Activated naive CD4-positive, alpha-beta T cell treated with anti-CD3 and anti-CD28 coated beads, Interleukin-2, amount 10 ng/mL, durations not matched to agents 7 days and 5 days (primary cell): Measurements from ENCODE around the gene BNC1.

Experiments used
- CTCF ChIA-PET: fragments of 350-600 bp; sonication (Branson Sonifier 250); formaldehyde crosslinking; loops from one replicate; lab custom pipeline; 2021; ENCODE audit warnings: antibody characterized with exemption; lab: Charles Lee
- DNase-seq: peaks from one replicate; pipeline ENCODE4 v3.0.0-alpha.2; 2020
- H3K27ac Mint-ChIP-seq: one replicate; pipeline ENCODE4 v1.8.0; 2021; ENCODE audit warnings: mild to moderate bottlenecking, moderate library complexity, mixed read lengths
- H3K27me3 Mint-ChIP-seq: one replicate; pipeline ENCODE4 v1.8.0; 2021; ENCODE audit warnings: mild to moderate bottlenecking, mixed read lengths
- H3K36me3 Mint-ChIP-seq: one replicate; pipeline ENCODE4 v1.8.0; 2021; ENCODE audit warnings: mixed read lengths
- H3K4me1 Mint-ChIP-seq: one replicate; pipeline ENCODE4 v1.8.0; 2021; ENCODE audit warnings: mixed read lengths
- H3K4me3 Mint-ChIP-seq: one replicate; pipeline ENCODE4 v1.8.0; 2021; ENCODE audit warnings: mild to moderate bottlenecking, moderate library complexity, mixed read lengths
- H3K9me3 Mint-ChIP-seq: one replicate; pipeline ENCODE4 v1.8.0; 2021; ENCODE audit warnings: mixed read lengths

Gene BNC1

GRCh38 chr15:83306561-83306960, 22.1 kb upstream of the BNC1 start:
- DNase-seq: no peak
- Mint-ChIP-seq H3K4me3 (no peak overlapping the region), H3K4me1 (no peaks in the 10 kb centered on the region), H3K36me3 (no peaks in the 10 kb centered on the region), H3K27me3 (peaks cover 20% of the 10 kb centered on the region), H3K27ac (no peak overlapping the region), H3K9me3 (no peaks in the 10 kb centered on the region)
- CTCF ChIA-PET: no interaction called here

GRCh38 chr15:83305704-83306291, 21.3 kb upstream of the BNC1 start:
- Mint-ChIP-seq H3K4me1 (no peaks in the 10 kb centered on the region), H3K27ac (no peak overlapping the region), H3K27me3 (peaks cover 20% of the 10 kb centered on the region), H3K4me3 (no peak overlapping the region), H3K9me3 (no peaks in the 10 kb centered on the region), H3K36me3 (no peaks in the 10 kb centered on the region)
- CTCF ChIA-PET: no interaction called here
- no peak for DNase-seq

DNA sequence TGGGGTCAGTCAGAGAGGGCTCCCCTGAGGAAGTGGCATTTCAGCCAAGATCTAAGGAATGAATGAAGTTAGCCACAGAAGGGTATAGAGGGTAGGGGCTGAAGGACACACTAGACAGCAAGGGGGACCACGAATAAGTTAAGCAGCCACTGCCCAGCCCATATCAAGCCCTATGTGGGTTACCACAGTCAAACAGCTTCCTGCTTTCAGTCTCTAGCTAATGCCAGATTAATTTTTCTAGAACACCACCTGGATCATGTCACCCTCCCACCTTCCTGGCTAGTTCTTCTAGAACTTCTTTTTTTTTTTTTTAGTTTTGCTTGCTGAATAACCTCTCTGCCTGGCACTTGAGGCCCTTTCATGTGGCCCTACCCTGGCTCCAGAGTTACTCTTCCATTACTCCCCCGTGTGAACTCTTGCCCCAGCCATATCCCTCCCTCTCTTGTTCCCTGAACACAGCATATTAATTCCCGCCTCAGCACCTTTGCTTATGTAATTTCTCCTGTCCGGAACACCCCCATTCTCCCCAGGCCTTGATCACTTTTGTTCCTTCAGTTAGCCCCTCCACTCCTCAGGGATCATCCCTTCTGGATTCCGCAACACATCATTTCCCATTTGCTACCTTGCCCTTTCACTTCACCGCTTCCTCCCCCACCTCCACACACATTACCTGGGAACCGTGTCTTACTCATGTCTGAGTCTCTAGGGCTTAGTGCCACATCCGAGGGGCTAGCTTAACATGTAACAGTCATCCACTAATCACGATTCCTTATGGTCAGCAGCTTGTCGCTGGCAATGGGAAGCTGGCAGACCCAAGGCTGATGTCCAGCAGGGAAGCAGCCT, 20.6 kb upstream of the BNC1 start:
- H3K27me3 Mint-ChIP-seq: peaks cover 20% of the 10 kb centered on the region
- DNase-seq: no peak
- H3K4me3 Mint-ChIP-seq: no peak overlapping the region
- H3K9me3 Mint-ChIP-seq: no peaks in the 10 kb centered on the region
- no peaks in the 10 kb centered on the region for H3K4me1 Mint-ChIP-seq
- no peak overlapping the region for H3K27ac Mint-ChIP-seq
- H3K36me3 Mint-ChIP-seq: no peaks in the 10 kb centered on the region
- CTCF ChIA-PET: no interaction called here

- H3K36me3 Mint-ChIP-seq: no peaks in the 10 kb centered on the region
- no peak overlapping the region for H3K27ac Mint-ChIP-seq
- peaks cover 21% of the 10 kb centered on the region for H3K27me3 Mint-ChIP-seq
- H3K4me3 Mint-ChIP-seq: no peak overlapping the region
- CTCF ChIA-PET: interaction anchor here (0.7 kb wide), 1 partner anchor 207 kb away, joined by 3 read pairs; no protein-coding TSS in a partner anchor
- H3K4me1 Mint-ChIP-seq: no peaks in the 10 kb centered on the region
- no peak for DNase-seq
- H3K9me3 Mint-ChIP-seq: no peaks in the 10 kb centered on the region
Observed at GRCh38 chr15:83303535-83303934, 19.1 kb upstream of the BNC1 start.

DNA sequence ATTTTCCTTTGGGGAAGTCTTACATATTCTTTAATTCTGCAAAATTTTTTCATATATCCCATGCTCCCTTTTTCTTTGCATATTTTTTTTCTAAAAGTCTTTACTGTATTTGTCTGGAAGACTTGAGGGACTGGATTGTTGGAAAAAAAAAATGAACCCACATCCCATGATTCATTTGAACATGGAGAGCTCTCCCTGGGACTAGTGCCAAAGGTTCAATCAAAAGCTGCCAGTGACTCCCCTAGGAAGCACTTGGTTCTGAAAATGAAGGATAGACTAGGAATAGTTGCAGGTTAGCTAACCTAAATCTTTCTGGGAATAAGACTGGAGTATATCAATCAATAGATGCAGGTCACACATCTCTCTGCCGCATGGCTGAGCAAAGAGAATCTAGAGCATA, 16.4 kb upstream of the BNC1 start:
- Mint-ChIP-seq H3K27me3 (peaks cover 23% of the 10 kb centered on the region), H3K4me1 (no peaks in the 10 kb centered on the region), H3K9me3 (no peaks in the 10 kb centered on the region), H3K4me3 (no peak overlapping the region), H3K36me3 (no peaks in the 10 kb centered on the region), H3K27ac (no peak overlapping the region)
- DNase-seq: no peak
- CTCF ChIA-PET: no interaction called here

DNA sequence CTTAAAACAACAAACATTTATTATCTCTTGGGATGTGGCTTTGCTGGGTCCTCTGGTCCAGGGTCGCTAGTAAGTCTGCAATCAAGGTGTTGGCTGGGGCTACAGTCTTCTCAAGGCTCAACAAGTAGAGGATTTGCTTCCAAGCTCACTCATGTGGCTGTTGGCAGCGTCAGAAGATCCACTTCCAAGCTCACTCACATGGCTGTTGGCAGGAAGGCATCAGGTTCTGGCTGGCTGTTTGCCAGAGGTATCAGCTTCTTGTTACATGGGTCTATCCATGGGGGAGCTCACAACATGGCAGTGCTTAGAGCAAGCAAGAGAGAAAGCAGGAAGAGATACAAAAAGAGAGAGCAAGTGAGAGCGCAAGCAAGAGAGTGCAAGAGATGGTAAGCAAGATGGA, 15.0 kb upstream of the BNC1 start:
- H3K4me1 Mint-ChIP-seq: no peaks in the 10 kb centered on the region
- H3K27me3 Mint-ChIP-seq: peaks cover 14% of the 10 kb centered on the region
- no peaks in the 10 kb centered on the region for H3K9me3 Mint-ChIP-seq
- DNase-seq: no peak
- CTCF ChIA-PET: no interaction called here
- no peak overlapping the region for H3K4me3 Mint-ChIP-seq
- no peaks in the 10 kb centered on the region for H3K36me3 Mint-ChIP-seq
- H3K27ac Mint-ChIP-seq: no peak overlapping the region

GRCh38 chr15:83295417-83295816, 11.0 kb upstream of the BNC1 start:
- H3K36me3 Mint-ChIP-seq: no peaks in the 10 kb centered on the region
- H3K27ac Mint-ChIP-seq: no peak overlapping the region
- peaks cover 10% of the 10 kb centered on the region for H3K27me3 Mint-ChIP-seq
- no peaks in the 10 kb centered on the region for H3K9me3 Mint-ChIP-seq
- DNase-seq: no peak
- CTCF ChIA-PET: no interaction called here
- no peak overlapping the region for H3K4me3 Mint-ChIP-seq
- no peaks in the 10 kb centered on the region for H3K4me1 Mint-ChIP-seq

GRCh38 chr15:83293201-83293600, 8.7 kb upstream of the BNC1 start:
- H3K27me3 Mint-ChIP-seq: peaks cover 17% of the 10 kb centered on the region
- H3K4me3 Mint-ChIP-seq: no peak overlapping the region
- no peaks in the 10 kb centered on the region for H3K9me3 Mint-ChIP-seq
- no peaks in the 10 kb centered on the region for H3K36me3 Mint-ChIP-seq
- no peak for DNase-seq
- CTCF ChIA-PET: no interaction called here
- no peak overlapping the region for H3K27ac Mint-ChIP-seq
- H3K4me1 Mint-ChIP-seq: no peaks in the 10 kb centered on the region

DNA sequence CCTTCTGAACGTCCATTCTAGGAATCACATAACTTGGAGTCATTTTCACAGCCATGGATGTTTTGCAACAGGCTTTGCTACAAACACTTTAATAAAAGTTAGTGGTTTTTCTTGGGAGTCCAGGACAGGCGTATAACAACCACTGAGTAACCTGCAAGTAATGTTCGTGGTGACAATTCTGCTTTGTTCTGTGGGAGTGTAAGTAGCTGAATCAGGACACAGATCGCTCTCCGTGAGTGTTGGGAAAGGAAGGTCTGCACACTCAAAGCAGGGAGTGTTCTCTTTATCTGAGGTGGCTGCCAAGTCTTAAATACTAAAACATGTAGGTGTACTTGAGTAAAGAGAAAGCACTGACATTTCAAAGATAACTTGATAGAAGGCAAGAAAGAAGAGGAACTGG, 7.9 kb upstream of the BNC1 start:
- CTCF ChIA-PET: interaction anchor here (0.5 kb wide), 1 partner anchor 10 kb away, joined by 3 read pairs; no protein-coding TSS in a partner anchor
- Mint-ChIP-seq H3K4me1 (no peaks in the 10 kb centered on the region), H3K4me3 (no peak overlapping the region), H3K27me3 (peaks cover 22% of the 10 kb centered on the region), H3K27ac (no peak overlapping the region), H3K9me3 (no peaks in the 10 kb centered on the region), H3K36me3 (no peaks in the 10 kb centered on the region)
- no peak for DNase-seq

GRCh38 chr15:83290236-83290635, 5.8 kb upstream of the BNC1 start:
- no peak for DNase-seq
- CTCF ChIA-PET: no interaction called here
- H3K27ac Mint-ChIP-seq: no peak overlapping the region
- H3K36me3 Mint-ChIP-seq: no peaks in the 10 kb centered on the region
- H3K27me3 Mint-ChIP-seq: peaks cover 38% of the 10 kb centered on the region
- H3K4me3 Mint-ChIP-seq: no peak overlapping the region
- H3K4me1 Mint-ChIP-seq: no peaks in the 10 kb centered on the region
- no peaks in the 10 kb centered on the region for H3K9me3 Mint-ChIP-seq

DNA sequence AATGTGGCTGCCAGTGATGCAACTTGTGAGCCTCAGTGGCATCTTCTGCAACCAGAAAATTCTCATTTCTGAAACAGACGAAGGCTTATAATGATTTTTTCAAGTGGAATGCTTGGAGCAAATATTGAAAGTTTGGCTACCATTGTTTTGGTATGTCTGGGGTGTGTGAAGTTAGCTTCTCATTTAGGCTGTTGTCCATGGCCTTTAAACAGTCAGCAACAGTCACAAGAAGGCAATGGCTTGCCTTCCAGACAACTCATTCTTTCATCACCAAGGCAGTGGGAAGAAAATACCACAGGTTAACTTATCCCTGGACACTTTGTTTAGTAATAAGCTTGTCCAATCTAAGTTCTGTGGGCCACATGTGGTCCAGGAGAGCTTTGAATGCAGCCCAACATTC, 4.7 kb upstream of the BNC1 start:
- H3K36me3 Mint-ChIP-seq: no peaks in the 10 kb centered on the region
- H3K27me3 Mint-ChIP-seq: peaks cover 44% of the 10 kb centered on the region
- no peak overlapping the region for H3K4me3 Mint-ChIP-seq
- no peaks in the 10 kb centered on the region for H3K4me1 Mint-ChIP-seq
- no peak for DNase-seq
- H3K9me3 Mint-ChIP-seq: no peaks in the 10 kb centered on the region
- CTCF ChIA-PET: no interaction called here
- no peak overlapping the region for H3K27ac Mint-ChIP-seq

DNA sequence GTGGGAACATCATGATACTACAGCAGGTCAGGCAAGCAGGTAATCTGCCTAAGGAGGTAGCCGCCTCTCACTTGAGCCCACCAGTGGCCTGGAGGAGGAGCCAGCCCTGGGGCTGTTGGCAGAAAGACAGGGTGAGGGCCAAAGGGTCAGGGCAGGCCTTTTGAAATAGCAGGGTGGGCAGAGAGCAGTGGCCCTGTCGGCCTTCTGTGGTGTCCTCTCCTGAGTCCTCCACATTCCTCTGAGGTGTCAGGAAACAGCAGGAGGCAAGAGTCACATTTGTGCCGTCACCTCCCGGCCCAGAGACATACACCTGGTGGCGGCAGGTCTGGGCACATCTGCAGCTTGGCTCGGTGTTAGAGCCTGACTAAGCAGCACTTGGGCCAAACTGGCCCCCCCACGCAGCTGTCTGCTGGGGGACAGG, 3.9 kb upstream of the BNC1 start:
- Mint-ChIP-seq H3K4me3 (no peak overlapping the region), H3K27ac (no peak overlapping the region), H3K27me3 (peaks cover 51% of the 10 kb centered on the region), H3K36me3 (no peaks in the 10 kb centered on the region), H3K9me3 (no peaks in the 10 kb centered on the region), H3K4me1 (peaks cover 3% of the 10 kb centered on the region)
- CTCF ChIA-PET: no interaction called here
- no peak for DNase-seq

DNA sequence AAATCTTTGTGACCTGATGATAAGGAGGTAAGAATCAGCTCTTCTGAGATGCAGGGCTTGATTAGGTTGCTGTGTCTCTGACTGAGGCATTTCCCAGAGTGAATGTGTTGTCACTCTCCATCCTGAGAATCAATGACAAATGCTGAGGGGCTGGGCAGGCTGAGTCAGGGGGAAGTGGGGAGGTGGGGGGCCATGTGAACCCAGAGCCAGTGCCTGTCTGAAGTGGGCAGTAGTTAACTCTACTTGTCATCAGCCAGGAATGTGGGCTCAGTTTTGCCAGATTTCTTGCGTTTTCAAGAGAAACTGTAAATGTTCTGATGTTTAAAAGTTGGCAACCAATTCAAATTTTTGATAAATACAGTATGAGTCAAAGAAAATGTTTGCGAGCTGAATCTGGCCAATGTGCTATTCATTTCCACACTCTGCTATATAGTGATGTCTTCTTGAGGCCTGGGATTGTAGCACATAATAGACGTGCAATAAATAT, 3.1 kb upstream of the BNC1 start:
- Mint-ChIP-seq H3K9me3 (no peaks in the 10 kb centered on the region), H3K4me3 (no peak overlapping the region), H3K4me1 (peaks cover 3% of the 10 kb centered on the region), H3K27me3 (peaks cover 60% of the 10 kb centered on the region), H3K36me3 (no peaks in the 10 kb centered on the region), H3K27ac (no peak overlapping the region)
- CTCF ChIA-PET: interaction anchor here (0.7 kb wide), 1 partner anchor 39 kb away, joined by 4 read pairs; no protein-coding TSS in a partner anchor
- DNase-seq: no peak

GRCh38 chr15:83285979-83286553, 1.6 kb upstream of the BNC1 start:
- Mint-ChIP-seq H3K4me3 (no peak overlapping the region), H3K27me3 (peaks cover 71% of the 10 kb centered on the region), H3K27ac (no peak overlapping the region), H3K36me3 (no peaks in the 10 kb centered on the region), H3K4me1 (peaks cover 3% of the 10 kb centered on the region), H3K9me3 (no peaks in the 10 kb centered on the region)
- no peak for DNase-seq
- CTCF ChIA-PET: no interaction called here
